Ascending aorta (tissue), 2 donors: ENCODE data around the gene RAP2B. TPM values are rescaled to one million over a fixed set of nuclear protein-coding genes. Genes with fewer than 3 reads are reported as not detected.

Source experiments
- DNase-seq, 2 donors: peaks; one replicate each; pipeline ENCODE4 v3.0.0-alpha.2; 2019; ENCODE audit warnings: low spot score in 2 of 2
- H3K27ac ChIP-seq, 2 donors: fragments of 200-600 bp; sonication (generic); one replicate each; pipeline ENCODE4 v1.5.1; 2016 to 2017; ENCODE audit warnings: mild to moderate bottlenecking in 1 of 2
- H3K27me3 ChIP-seq: fragments of 200-600 bp; sonication (generic); one replicate; pipeline ENCODE4 v1.5.1; 2017
- H3K36me3 ChIP-seq, 2 donors: fragments of 200-600 bp; sonication (generic); one replicate each; pipeline ENCODE4 v1.5.1; 2016
- H3K4me1 ChIP-seq, 2 donors: fragments of 200-600 bp; sonication (generic); one replicate each; pipeline ENCODE4 v1.5.1; 2016 to 2017; ENCODE audit warnings: mild to moderate bottlenecking in 1 of 2
- H3K4me3 ChIP-seq, 2 donors: fragments of 200-600 bp; sonication (generic); one replicate each; pipeline ENCODE4 v1.5.1; 2016 to 2017; ENCODE audit warnings: mild to moderate bottlenecking in 1 of 2
- H3K9me3 ChIP-seq, 2 donors: fragments of 200-600 bp; sonication (generic); one replicate each; pipeline ENCODE4 v1.5.1; 2016
- CTCF ChIP-seq, 3 experiments: fragments of 200-600 bp in 2 of 3; fragments of 450-650 bp in 1 of 3; sonication (generic) in 2 of 3; IDR thresholded peaks; one replicate each; pipeline ENCODE4 v1.5.1; 2016 to 2019; ENCODE audit warnings: antibody characterized with exemption in 3 of 3, mild to moderate bottlenecking in 1 of 3, moderate library complexity in 1 of 3
- intact Hi-C: fragments of 100-400 bp; cut with DNase I; formaldehyde crosslinking; loops from one replicate; pipeline ENCODE4 v1.15.1; 2023
- total RNA-seq: library from RNA; depleted of rRNA; stranded (reverse); fragments of >200 nt; gene quantifications from one replicate; pipeline ENCODE4 v1.1.0, GENCODE V29; 2016

RAP2B gene
- total RNA-seq, 1 donor from 2014 or later = 1.6 TPM

GRCh38 chr3:153162513-153163392, 727 bp downstream of the RAP2B start:
- Histone ChIP-seq H3K4me3 (peak overlapping the region; percentile 77 to 78), H3K4me1 (peaks cover 0 to 19% of the 10 kb centered on the region in 2 donors), H3K9me3 (no peaks in the 10 kb centered on the region), H3K27me3 (no peaks in the 10 kb centered on the region), H3K36me3 (no peaks in the 10 kb centered on the region), H3K27ac (peak overlapping the region; percentile 83 to 88)
- intact Hi-C loops = loop anchor here (1.0 to 10.0 kb wide), 5 partner anchors 110 to 1160 kb away; partner anchors contain the start of genes ARHGEF26 and DHX36
- no peak for TF ChIP-seq CTCF (IDR thresholded peaks at IDR 0.05)
- DNase-seq = peak; percentile 12 to 76

DNA sequence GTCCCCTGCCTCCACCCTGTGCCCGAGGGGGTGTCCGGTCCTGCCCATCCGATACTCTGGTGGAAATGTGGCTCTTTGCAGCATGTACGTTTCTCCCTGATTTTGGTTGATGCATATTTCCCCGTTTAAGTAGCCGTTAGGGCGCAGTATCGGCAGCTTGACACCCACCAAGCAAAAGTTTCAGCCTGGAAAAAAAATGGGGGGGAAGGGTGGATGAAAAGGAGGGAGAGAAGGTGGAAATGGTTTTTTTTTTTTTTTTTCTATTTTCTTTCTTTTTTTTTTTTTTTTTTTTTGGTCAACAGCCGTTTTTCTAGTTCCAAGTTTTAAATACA, 1.3 kb downstream of the RAP2B start:
- Histone ChIP-seq H3K27ac (peak overlapping the region; percentile 83 to 88), H3K9me3 (no peaks in the 10 kb centered on the region), H3K4me3 (peak overlapping the region; percentile 77 to 78), H3K27me3 (no peaks in the 10 kb centered on the region), H3K36me3 (no peaks in the 10 kb centered on the region), H3K4me1 (peaks cover 0 to 19% of the 10 kb centered on the region in 2 donors)
- TF ChIP-seq CTCF (IDR thresholded peaks at IDR 0.05) = no peak
- DNase-seq = no peak
- intact Hi-C loops = loop anchor here (2.0 to 10.0 kb wide), 4 partner anchors 111 to 1159 kb away; partner anchors contain the start of genes ARHGEF26 and DHX36

DNA sequence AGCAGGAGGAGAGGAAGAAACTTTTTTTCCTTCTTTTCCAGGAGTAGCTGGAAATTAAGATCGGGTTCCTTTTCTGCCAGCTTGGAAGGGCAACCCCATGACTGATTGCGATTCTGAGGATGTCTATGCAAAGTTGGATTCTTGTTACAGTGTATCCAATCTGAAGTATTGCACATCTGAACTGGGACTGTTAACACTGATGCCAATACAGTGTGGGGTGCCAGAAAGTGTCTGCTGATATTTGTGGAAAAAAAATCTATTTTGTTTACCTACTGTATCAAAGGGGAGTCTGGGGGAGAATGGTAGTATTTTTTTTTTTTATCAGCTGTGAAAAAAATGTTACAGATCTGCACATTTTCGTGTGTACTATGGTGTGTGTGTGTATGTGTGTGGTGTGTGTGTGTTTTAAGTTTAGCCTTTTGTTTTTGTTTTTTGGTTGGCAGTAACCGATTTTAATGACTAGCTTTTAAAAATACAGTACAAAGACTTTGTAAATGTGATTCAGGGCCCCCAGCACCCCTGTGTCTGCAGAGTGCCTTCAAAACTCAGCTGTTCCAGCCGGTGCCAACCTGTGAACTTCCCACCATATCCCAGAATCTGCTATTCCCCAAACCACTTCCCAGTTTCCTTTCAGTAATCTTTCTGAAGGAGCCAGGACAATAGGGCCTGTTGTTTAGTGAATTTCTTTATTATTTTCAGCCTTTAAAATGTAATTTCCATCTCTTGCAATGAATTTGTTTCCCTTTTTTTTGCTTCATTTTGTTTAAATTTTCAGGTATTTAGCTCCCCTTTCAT, 1.9 kb downstream of the RAP2B start:
- peak overlapping the region; percentile 37 to 77 for H3K4me3 ChIP-seq
- peak overlapping the region in 1 of 2 donors; percentile 23 for H3K27ac ChIP-seq
- intact Hi-C loops = loop anchor here (2.0 to 10.0 kb wide), 4 partner anchors 111 to 1158 kb away; partner anchors contain the start of genes ARHGEF26 and DHX36
- H3K4me1 ChIP-seq = peaks cover 0 to 19% of the 10 kb centered on the region in 2 donors
- no peak for DNase-seq
- no peaks in the 10 kb centered on the region for H3K27me3 ChIP-seq
- no peak for TF ChIP-seq CTCF (IDR thresholded peaks at IDR 0.05)
- no peaks in the 10 kb centered on the region for H3K36me3 ChIP-seq
- no peaks in the 10 kb centered on the region for H3K9me3 ChIP-seq

GRCh38 chr3:153165261-153165681, 3.2 kb downstream of the RAP2B start:
- no peaks in the 10 kb centered on the region for H3K36me3 ChIP-seq
- DNase-seq = no peak
- no peak overlapping the region for H3K27ac ChIP-seq
- intact Hi-C loops = loop anchor here (10.0 kb wide), 1 partner anchor 960 kb away; the partner anchor contains the start of gene ARHGEF26
- no peaks in the 10 kb centered on the region for H3K27me3 ChIP-seq
- H3K4me1 ChIP-seq = peaks cover 0 to 19% of the 10 kb centered on the region in 2 donors
- peak in 1 of 3 experiments; percentile 25 for TF ChIP-seq CTCF (IDR thresholded peaks at IDR 0.05)
- no peaks in the 10 kb centered on the region for H3K9me3 ChIP-seq
- peak overlapping the region; percentile 15 to 77 for H3K4me3 ChIP-seq

DNA sequence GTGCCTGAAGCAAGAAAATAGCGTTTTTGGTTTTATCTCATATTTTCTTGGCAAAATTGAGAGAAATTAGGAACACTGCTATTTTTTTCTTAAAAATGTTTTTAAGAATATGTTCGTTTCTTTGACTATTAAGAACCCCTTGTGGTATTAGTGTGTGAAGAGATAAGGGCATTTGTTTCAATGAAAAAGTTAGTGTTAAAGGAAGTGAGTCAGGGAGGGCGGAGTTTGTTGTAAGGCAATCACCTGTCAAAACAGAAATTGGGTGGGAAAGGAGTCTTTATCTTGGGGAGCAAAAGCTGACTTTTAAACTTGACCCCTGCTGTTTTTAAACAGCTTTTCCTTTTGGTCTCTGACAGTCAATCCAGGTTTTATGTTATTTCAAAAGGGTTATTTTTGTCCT, 4.2 kb downstream of the RAP2B start:
- Histone ChIP-seq H3K27ac (no peak overlapping the region), H3K4me3 (peak overlapping the region in 1 of 2 donors; percentile 77), H3K36me3 (no peaks in the 10 kb centered on the region), H3K9me3 (no peaks in the 10 kb centered on the region), H3K27me3 (no peaks in the 10 kb centered on the region), H3K4me1 (peaks cover 0 to 19% of the 10 kb centered on the region in 2 donors)
- TF ChIP-seq CTCF (IDR thresholded peaks at IDR 0.05) = no peak
- no peak for DNase-seq
- intact Hi-C loops = loop anchor here (10.0 kb wide), 1 partner anchor 959 kb away; the partner anchor contains the start of gene ARHGEF26
